Effector memory CD4-positive, alpha-beta T cell (primary cell): Measurements from ENCODE around the gene TLE4.
A peak's percentile ranks its signal among the peaks of the same experiment; 100 is the strongest.

Experiments
- DNase-seq, 3 donors: peaks; one replicate each; pipeline ENCODE4 v3.0.0-alpha.2; 2020
- H3K27ac ChIP-seq: 2 replicates; pipeline ENCODE4 v1.7.0; 2013; ENCODE audit warnings: mild to moderate bottlenecking, low read length, moderate library complexity; ENCODE audit not compliant: insufficient read depth, poor library complexity, severe bottlenecking
- H3K27me3 ChIP-seq: replicated peaks from 2 replicates; pipeline ENCODE4 v1.7.0; 2013; ENCODE audit warnings: mild to moderate bottlenecking, low read length; ENCODE audit not compliant: insufficient read depth, control insufficient read depth, poor library complexity, severe bottlenecking
- H3K36me3 ChIP-seq: 2 replicates; pipeline ENCODE4 v1.7.0; 2013; ENCODE audit warnings: mild to moderate bottlenecking, low read length, moderate library complexity; ENCODE audit not compliant: control insufficient read depth, insufficient read depth
- H3K4me1 ChIP-seq: 2 replicates; pipeline ENCODE4 v1.7.0; 2013; ENCODE audit warnings: low read length, mild to moderate bottlenecking; ENCODE audit not compliant: control insufficient read depth, insufficient read depth, poor library complexity, severe bottlenecking
- H3K4me3 ChIP-seq: 2 replicates; pipeline ENCODE4 v1.7.0; 2013; ENCODE audit warnings: low read length, low read depth, mild to moderate bottlenecking; ENCODE audit not compliant: insufficient read depth, poor library complexity, severe bottlenecking
- H3K9me3 ChIP-seq: 2 replicates; pipeline ENCODE4 v1.7.0; 2013; ENCODE audit warnings: mild to moderate bottlenecking, low read length, moderate library complexity; ENCODE audit not compliant: control insufficient read depth

Gene TLE4

DNA sequence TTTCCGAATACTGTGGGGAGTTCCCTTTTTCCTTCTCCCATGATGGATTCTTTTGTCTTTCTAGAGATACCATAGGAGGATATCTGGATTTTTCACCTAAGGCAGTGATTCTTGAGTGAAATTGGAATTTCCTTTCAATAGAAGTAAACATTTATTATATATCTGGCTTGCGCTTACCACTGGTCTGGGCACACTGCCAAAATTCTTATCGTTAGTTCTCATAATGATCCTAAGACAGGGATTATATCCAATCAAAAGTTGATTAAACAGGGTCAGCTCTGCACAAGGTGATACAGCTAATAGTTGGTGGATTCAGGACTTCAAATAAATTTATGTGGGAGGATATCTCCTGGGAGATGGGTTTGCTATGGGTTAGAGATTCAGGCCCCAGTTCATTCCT is 9.6 kb downstream of the TLE4 start:
- Histone ChIP-seq H3K4me3 (peak overlapping the region; percentile 26), H3K27ac (peak overlapping the region; percentile 52), H3K4me1 (peaks cover 39% of the 10 kb centered on the region)

DNA sequence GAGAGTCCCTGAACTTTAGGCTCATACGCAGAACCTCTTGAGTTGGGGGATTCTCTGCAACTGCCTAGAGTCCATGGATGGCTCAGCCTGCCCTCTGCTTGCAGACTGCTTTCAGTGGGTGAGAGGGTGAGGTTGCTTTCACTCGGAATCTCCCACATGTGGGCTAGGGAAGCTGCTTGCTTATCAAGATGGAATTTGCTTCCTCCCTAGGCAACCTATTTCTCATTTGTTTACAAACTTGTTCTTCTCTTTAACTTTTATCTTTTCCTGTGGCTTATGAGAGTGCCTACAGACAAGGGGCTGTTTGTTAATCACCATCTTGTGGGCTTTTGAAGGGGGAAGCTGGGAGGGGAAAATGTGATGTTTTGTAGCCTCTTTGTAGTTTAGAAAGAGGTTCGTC is 10.0 kb downstream of the TLE4 start:
- peak; percentile 7 to 35 (median 17) for DNase-seq
- no peaks in the 10 kb centered on the region for H3K36me3 ChIP-seq
- H3K9me3 ChIP-seq, result no peaks in the 10 kb centered on the region
- H3K27ac ChIP-seq, result peak overlapping the region; percentile 52
- H3K4me3 ChIP-seq, result peak overlapping the region; percentile 26
- peaks cover 39% of the 10 kb centered on the region for H3K4me1 ChIP-seq
- H3K27me3 ChIP-seq, result no peaks in the 10 kb centered on the region

More for the DNA sequence above, 9.6 kb downstream of the TLE4 start:
- H3K9me3 ChIP-seq, result no peaks in the 10 kb centered on the region
- DNase-seq, result no peak
- no peaks in the 10 kb centered on the region for H3K36me3 ChIP-seq
- H3K27me3 ChIP-seq, result no peaks in the 10 kb centered on the region

DNA sequence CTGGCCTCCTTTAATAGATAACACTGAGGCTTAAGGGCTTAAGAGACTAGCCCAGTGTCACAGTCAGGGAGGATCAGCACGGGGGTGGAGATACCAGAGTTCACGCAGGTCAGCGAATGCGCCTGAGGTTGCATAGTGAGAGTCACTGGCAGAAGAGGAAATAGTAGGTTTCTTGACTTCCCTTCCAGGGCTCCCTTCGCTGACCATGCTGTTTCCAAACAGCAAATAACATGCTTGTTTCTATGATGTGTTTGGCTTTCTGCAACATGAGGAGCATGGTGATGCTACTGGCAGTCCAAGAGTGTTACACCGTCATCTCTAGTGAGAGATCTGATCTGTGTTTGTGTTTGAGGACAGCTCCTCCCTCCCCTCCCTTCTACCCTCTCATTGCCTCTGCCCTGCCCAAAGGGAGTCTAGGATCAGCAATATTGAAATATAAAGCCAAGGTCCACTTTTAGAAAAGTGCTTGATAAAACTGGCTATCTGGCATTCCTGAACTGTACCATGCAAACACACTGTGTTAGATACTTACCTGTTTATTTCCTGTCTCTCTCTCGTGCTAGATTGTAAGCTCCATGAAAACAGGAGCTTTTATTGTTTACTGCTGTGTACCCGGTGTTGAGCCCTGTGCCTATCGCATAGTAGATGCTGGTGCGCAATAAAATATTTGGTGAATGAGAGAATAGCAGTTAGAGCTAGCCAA is 12.3 kb downstream of the TLE4 start:
- Histone ChIP-seq H3K4me1 (peaks cover 33% of the 10 kb centered on the region), H3K9me3 (no peaks in the 10 kb centered on the region), H3K27ac (no peak overlapping the region)

DNA sequence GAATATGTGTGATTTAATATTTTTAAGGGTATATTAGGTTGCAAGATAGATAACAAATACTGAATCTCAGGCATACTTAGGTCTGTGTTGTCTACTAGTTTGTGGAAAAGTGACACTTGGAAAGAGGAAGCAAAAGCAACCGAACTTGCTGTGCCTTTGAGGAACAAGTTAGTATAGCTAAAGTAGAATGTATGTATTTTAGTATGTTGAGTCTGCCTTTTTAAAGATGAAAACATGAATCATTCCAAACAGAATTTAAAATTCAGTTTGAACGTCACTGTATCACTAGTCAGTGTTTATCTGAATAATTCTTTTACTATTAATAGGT is 12.9 kb downstream of the TLE4 start:
- Histone ChIP-seq H3K27ac (no peak overlapping the region), H3K27me3 (no peaks in the 10 kb centered on the region), H3K9me3 (no peaks in the 10 kb centered on the region), H3K4me1 (peaks cover 34% of the 10 kb centered on the region), H3K4me3 (no peak overlapping the region), H3K36me3 (peaks cover 4% of the 10 kb centered on the region)
- no peak for DNase-seq

More for the DNA sequence above, 12.3 kb downstream of the TLE4 start:
- Histone ChIP-seq H3K27me3 (no peaks in the 10 kb centered on the region), H3K4me3 (no peak overlapping the region), H3K36me3 (peaks cover 4% of the 10 kb centered on the region)
- DNase-seq, result no peak

DNA sequence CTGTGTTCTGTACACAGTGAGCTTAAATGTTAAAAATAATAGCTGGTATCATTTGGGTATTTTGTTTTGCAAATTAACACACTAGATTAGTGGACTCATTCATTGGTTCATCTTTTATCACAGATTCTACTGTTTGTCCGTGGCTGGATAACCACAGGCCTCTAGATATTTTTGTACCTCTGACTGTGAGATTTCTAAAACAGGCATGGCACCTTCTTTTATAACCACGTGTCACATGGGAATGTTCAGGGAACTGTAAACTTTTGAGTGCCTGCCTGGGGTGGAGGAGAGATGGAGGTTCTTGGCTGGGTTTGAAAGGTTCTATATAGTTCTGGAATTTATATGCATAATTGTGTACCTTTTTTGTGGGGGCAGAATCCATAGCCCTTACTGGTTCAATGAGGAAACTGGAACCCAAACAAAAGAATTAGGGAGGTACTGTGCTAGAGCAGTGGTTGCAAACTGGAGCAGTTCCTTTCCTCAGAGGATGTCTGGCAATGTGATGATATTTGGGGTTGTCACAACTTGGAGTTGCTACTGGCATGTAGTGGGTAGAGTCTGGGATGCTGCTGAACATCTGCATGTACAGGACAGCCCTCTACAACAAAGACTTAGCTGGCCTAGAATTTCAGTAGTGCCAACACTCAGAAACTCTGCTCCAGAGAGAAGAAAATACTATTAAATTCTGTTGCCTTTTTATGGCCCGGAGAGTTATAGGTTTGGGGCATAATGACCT is 16.9 kb downstream of the TLE4 start:
- no peaks in the 10 kb centered on the region for H3K9me3 ChIP-seq
- H3K27me3 ChIP-seq, result no peaks in the 10 kb centered on the region
- no peak for DNase-seq
- peaks cover 4% of the 10 kb centered on the region for H3K36me3 ChIP-seq
- no peak overlapping the region for H3K4me3 ChIP-seq
- H3K4me1 ChIP-seq, result peaks cover 23% of the 10 kb centered on the region
- H3K27ac ChIP-seq, result no peak overlapping the region

DNA sequence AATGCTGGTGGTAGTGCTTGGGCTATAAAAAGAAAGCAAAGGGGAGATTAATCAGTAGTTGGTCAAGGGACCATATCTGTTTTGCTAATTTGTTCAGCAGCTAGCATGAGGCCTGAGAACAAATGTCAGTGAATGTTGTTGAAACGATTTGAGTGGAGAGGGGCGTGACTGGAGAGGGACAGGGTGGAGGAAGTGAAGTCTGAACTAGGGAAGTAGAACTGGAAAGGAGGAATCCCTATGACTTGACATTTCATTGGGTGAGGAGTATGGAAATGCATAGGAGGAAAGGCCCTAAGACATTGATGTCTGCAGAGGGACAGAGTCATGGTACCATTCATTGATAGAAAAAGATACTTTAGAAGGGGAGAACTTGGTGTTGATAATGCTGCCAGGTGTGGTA is 19.7 kb downstream of the TLE4 start:
- Histone ChIP-seq H3K36me3 (peaks cover 4% of the 10 kb centered on the region), H3K27me3 (no peaks in the 10 kb centered on the region), H3K9me3 (no peaks in the 10 kb centered on the region), H3K4me1 (peaks cover 16% of the 10 kb centered on the region), H3K4me3 (no peak overlapping the region), H3K27ac (no peak overlapping the region)
- DNase-seq, result no peak

DNA sequence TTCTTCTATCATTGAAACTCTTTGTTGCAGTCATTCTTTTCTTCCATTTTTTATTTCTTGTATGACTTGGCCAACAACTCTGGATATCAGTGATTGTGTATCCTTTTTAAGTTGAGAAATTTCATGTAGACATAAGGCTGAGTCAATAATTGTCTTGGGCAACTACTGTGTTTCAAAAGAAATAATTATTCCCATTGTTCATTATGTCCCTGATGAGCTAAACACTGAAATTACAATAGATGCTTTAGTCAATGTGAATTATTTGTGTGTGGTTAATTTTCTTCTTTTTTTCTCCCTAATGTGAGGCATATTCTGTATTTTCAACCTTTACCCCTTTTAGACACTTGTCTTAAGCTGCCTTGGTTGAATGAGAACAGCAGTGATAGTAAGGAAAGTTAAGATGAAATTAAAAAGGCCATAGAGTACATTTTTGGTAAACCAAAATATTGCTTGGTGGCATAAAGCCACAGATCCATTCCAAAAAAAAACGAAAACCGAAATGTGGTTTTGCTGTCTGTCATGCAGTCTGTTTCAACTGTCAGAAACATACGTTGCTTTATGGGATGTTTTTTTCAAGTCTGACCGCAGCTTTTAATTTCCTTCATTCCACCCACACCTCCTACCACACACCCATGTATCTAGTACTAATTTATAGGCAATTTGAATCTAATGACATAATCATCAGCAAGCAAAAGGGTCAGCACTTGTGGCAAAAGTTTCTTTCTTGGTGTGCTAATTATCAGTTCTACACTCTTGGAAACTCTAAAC is 21.1 kb downstream of the TLE4 start:
- Histone ChIP-seq H3K4me1 (peaks cover 16% of the 10 kb centered on the region), H3K27me3 (no peaks in the 10 kb centered on the region)

DNA sequence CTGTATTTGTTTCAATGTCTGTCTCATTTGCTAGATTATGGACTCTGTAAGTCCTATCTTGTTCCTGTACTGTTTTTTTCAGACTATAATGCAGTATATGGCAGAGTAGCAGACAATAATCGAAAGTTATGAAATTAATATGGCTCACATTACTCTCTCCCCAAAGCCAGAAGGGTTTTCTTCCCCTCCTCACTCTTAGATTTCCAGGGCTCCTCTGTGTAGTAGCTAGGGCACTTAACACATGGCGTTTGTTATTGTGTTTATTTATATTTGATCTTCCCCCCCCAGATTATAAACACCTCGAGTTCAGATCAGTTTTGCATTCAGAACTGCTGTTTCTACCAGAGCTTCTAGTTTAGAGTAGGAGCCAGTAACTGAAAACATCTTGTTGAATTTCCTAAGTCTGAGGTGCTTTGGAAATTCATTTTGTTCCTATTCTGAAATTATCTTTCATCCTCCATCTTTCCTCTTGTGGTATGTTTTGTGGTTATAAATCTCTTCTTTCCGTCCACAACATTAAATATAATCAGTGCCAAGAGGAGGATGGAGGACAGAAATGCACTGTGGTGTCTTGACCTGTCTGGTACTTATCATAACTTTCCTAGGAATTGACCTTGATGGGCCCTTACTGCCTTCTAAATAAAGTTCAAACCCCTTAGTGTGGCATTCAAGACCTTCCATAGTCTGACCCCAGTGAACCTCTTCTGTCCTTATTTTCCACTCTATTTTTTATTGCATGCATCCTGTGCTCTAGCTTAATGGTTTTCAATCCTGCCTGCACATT is 27.0 kb downstream of the TLE4 start:
- Histone ChIP-seq H3K27ac (no peak overlapping the region), H3K4me3 (no peak overlapping the region), H3K9me3 (no peaks in the 10 kb centered on the region), H3K36me3 (no peaks in the 10 kb centered on the region), H3K27me3 (no peaks in the 10 kb centered on the region), H3K4me1 (no peaks in the 10 kb centered on the region)
- no peak for DNase-seq

More for the DNA sequence above, 21.1 kb downstream of the TLE4 start:
- Histone ChIP-seq H3K4me3 (no peak overlapping the region), H3K27ac (no peak overlapping the region), H3K9me3 (no peaks in the 10 kb centered on the region), H3K36me3 (no peaks in the 10 kb centered on the region)
- DNase-seq, result peak in 1 of 3 donors; percentile 8

DNA sequence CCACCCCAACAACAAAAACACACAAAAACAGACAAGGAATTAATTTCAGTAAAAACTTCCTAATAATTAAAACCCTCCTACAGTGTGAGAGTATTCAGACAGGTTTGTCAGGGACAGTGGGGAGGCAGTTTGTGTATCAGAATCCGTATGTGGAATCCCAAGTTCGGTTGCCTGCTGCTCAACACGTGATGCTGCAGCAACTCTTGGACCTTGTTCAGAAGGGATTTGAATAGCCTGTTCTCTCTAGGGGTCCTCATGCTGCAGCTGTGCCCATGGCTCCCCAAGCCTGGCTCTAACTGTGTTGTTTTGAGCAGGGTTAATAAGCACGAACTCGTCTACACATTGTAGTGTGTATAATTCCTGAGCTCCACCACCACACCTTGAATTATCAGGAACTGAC is 28.7 kb downstream of the TLE4 start:
- DNase-seq, result no peak
- Histone ChIP-seq H3K9me3 (no peaks in the 10 kb centered on the region), H3K36me3 (no peaks in the 10 kb centered on the region), H3K27me3 (no peaks in the 10 kb centered on the region), H3K4me3 (no peak overlapping the region), H3K27ac (no peak overlapping the region), H3K4me1 (peaks cover 5% of the 10 kb centered on the region)
